Cerebellar cortex (tissue), 1 donor: ENCODE data around the gene ANGPTL3.
"Not testable (repeated sequence)": the region's sequence is repeated elsewhere in the genome, so short reads cannot be mapped to it uniquely, and the experiment has no call there.

Experiments
- DNase-seq: peaks from one replicate; pipeline ENCODE4 v3.0.0-alpha.2; 2015; ENCODE audit warnings: low spot score

Gene ANGPTL3, protein sequence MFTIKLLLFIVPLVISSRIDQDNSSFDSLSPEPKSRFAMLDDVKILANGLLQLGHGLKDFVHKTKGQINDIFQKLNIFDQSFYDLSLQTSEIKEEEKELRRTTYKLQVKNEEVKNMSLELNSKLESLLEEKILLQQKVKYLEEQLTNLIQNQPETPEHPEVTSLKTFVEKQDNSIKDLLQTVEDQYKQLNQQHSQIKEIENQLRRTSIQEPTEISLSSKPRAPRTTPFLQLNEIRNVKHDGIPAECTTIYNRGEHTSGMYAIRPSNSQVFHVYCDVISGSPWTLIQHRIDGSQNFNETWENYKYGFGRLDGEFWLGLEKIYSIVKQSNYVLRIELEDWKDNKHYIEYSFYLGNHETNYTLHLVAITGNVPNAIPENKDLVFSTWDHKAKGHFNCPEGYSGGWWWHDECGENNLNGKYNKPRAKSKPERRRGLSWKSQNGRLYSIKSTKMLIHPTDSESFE

DNA sequence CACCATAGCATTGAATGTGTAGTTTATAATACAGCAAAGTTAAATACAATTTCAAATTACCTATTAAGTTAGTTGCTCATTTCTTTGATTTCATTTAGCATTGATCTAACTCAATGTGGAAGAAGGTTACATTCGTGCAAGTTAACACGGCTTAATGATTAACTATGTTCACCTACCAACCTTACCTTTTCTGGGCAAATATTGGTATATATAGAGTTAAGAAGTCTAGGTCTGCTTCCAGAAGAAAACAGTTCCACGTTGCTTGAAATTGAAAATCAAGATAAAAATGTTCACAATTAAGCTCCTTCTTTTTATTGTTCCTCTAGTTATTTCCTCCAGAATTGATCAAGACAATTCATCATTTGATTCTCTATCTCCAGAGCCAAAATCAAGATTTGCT lies at the start of gene ANGPTL3:
Gene ANGPTL3 (plus strand): TSS at position 240 of the 400 bp plus-strand sequence. CDS start 47 bp downstream, at position 287.
- no peak for DNase-seq

DNA sequence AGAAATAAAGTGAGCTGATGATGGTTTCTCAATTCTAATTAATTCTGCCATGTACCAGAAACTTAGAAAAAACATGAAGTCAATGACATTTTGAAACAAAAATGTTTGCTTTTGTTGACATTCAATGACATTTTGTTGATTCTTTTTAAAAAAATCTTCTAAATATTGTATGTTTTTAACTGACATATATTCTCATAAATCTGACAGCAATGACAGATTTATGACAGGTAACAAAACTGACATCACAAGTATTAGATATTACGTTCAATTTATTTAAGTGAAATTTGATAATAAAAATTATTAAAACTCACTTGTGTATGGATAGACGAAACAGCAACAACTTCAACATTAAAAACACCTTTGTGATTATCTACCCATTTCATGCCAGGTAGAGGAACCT lies 36.0 kb upstream of the ANGPTL3 start:
- no peak for DNase-seq

DNA sequence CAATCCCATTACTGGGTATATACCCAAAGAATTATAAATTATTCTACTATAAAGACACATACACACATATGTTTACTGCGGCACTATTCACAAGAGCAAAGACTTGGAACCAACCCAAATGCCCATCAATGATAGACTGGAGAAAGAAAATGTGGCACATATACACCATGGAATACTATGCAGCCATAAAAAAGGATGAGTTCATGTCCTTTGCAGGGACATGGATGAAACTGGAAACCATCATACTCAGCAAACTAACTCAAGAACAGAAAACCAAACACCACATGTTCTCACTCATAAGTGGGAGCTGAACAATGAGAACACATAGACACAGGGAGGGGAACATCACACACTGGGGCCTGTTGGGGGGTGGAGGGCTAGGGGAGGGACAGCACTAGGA lies 30.1 kb upstream of the ANGPTL3 start:
- DNase-seq = not testable (repeated sequence)

DNA sequence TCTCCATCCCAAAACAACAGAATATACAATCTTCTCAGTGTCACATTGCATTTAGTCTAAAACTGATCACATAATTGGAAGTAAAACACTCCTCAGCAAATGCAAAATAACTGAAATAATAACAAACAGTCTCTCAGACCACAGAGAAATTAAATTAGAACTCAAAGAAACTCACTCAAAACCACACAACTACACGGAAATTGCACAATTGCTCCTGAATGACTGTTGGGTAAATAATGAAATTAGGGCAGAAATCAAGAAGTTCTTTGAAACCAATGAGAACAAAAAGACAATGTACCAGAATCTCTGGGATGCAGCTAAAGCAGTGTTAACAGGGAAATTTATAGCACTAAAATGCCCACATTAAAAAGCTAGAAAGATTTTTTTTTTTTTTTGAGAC lies 29.4 kb upstream of the ANGPTL3 start:
- not testable (repeated sequence) for DNase-seq

DNA sequence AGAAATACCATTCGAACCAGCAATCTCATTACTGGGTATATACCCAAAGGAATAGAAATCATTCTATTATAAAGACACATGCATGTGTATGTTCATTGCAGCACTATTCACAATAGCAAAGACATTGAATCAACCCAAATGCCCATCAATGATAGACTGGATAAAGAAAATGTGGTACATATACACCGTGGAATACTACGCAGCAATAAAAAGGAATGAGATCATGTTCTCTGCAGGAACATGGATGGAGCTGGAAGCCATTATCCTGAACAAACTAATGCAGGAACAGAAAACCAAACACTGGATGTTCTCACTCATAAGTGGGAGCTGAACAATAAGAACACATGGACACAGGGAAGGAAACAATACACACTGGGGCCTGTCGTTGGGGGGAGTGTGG lies 25.8 kb upstream of the ANGPTL3 start:
- DNase-seq = not testable (repeated sequence)

DNA sequence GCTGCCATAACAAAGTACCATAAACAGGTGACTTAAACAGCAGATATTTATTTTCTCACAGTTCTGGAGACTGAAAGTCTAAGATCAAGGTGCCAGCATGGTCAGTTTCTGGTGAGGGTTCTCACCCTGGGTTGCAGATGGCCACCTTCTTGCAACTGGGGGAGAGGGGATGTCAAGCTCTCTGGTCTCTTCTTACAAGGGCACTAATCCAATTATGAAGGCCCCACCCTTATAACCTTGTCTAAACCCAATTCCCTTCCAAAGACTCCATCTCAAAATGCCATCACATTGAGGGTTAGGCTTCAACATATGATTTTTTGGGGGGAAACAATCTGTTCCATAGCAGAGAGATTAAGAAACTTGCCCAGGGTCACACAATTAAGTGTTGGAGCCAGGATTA lies 24.8 kb upstream of the ANGPTL3 start:
- no peak for DNase-seq

DNA sequence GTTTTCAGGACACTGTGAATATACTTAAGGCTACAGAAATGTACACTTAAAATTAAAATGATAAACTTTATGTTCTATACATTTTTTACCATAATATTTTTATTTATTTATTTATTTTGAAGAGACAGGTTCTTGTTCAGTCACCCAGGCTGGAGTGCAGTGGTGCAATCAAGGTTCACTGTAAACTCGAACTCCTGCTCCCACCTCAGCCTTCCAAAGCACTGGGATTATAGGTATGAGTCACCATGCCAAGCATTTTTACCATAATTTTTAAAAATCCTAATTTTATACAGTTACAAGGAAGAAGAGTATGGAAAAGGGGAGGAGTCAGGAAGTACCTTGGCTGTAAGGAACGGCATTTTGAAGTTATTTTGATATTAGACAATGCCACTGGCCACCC lies 23.6 kb upstream of the ANGPTL3 start:
- DNase-seq = no peak

DNA sequence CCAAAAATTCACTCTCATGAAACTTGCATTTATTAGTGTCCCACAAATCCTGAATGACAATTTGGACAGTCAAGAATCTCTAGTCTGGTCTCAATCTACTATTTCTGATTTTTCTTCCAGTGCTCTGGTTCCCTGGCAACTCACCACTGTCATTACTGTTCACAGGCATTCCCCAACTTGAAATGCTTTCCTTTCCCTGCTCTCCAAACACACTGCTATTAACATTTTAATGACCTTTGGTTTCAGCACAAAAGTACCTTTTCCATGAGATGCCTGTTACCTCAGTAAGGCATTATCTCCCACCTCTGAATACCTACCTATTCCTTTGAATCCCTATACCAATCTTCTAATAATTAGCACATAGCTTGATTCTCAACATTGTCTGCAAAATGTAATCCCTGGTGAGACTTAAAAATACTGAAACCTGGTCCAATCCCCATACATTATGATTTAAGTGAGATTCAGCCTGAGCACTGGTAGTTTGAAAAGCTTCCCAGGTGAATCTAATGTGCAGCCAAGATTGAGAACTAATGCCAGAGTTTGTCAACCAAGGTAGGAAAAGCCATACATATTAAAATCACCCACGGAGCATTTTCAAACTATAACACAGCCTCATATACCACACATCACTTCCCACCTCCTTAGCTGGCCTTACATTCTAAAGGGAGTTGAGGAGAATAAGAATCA lies 11.7 kb upstream of the ANGPTL3 start:
- no peak for DNase-seq

DNA sequence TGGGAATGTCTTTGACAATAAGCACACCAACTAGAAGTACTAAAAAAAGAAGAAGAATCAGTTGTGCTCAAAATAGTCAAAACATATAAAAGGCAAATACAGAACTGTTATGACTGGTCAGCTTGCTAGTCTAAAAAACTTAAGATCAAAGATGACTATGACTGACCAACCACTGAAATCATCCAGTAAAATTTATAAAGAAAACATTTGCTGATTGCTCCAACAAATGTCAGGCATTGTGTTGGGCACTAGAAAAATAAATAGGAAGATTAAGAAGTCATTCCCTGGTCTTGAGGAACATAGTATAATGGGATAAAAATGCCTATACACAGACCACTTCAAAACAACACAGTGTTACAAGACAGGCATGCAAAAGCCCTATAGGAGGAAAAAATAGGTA lies 9.3 kb upstream of the ANGPTL3 start:
- no peak for DNase-seq

DNA sequence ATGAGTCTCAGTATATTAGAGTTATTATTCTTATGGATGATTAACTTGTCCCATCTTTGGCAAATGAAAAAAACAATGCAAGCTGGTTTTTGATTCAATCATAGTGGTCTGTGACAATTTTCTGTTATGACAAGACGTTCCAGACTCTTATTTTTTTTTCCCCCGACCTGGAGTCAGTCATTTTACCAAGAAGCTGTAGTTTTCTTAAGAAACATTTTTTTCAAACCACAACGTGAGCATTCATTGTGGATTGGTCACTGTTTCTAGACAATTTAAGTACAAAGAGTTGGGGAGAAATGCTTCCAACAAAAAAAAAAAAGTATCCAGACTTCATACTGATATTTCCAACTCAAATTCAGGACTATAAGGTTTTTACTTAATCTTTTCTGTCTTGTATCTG lies 8.0 kb upstream of the ANGPTL3 start:
- DNase-seq = no peak

DNA sequence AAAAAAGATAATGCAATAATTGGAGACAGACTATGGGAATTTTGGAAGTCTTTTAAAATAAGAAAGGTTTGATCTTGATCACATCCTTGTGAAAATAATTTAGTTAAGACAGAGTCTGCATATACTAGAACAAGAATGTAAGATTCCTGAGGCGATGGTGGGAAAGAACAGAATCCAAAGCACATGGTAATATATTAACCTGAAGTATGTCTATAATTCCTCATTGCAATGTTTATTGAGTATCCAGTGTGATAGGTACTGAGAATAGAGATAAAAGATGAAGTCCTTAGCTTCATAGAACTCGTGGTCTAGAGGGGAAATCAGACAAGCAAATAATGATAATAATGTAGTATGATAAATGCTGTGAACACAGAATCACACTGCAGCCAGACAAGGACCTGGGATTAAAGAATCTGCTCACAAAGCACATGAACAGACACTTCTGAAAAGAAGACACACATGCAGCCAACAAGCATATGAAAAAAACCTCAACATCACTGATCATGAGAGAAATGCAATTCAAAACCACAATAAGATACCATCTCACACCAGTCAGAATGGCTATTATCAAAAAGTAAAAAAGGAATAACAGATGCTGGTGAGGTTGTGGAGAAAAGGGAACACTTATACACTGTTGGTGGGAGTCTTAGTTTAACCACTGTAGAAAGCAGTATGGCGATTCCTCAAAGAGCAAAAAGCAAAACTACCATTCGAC lies 6.9 kb upstream of the ANGPTL3 start:
- DNase-seq = no peak

DNA sequence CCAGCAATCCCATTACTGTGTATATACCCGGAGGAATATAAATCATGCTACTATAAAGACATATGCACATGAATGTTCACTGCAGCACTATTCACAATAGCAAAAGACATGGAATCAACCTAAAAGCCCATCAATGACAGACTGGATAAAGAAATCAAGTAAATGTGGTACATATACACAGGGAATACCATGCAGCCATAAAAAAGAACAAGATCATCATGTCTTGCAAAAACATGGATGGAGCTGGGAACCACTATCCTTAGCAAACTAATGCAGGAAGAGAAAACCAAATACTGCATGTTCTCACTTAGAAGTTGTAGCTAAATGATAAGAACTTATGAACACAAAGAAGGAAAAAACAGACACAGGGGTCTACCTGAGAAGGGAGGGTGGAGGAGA lies 6.4 kb upstream of the ANGPTL3 start:
- no peak for DNase-seq

DNA sequence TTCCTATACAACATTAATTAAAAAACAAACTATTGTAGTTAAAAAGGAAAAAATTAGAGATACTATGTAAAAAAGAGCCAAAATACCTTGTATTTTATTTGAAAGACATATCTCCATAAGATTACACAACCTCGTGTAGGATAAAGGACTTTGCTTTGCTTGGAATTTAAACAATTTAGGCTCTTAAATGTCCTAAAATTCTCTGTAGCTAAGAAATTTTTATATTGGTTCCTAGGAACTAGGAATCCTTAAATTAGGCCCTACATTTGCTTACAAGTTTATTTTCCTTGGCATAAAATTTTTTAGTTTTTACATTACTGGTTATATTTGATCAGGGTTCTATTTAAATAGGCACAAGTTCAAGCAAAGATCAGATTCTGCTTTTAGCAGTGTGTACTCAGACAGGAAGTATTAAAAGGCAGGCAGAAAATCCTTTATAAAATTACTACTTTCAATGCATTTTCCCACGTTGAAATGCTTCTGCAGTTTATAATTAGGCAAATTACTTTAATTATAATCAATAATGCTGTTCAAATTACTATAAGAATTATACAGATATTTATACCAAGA lies 3.4 kb upstream of the ANGPTL3 start:
- no peak for DNase-seq

DNA sequence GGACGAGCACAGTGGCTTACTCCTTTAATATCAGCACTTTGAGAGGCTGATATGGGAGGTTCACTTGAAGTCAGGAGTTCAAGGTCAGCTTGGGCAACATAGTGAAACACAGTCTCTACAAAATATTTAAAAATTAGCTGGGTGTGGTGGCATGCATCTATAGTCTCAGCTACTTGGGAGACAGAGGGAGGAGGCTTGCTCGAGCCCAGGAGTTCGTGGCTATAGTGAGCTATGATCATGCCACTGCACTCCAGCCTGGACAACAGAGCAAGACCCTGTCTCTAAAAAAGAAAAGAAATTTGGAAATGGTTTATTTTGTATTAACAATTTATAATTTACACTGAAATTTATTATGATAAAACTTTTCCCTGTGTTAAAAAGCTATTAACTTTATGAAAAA lies 1.7 kb upstream of the ANGPTL3 start:
- DNase-seq = no peak

DNA sequence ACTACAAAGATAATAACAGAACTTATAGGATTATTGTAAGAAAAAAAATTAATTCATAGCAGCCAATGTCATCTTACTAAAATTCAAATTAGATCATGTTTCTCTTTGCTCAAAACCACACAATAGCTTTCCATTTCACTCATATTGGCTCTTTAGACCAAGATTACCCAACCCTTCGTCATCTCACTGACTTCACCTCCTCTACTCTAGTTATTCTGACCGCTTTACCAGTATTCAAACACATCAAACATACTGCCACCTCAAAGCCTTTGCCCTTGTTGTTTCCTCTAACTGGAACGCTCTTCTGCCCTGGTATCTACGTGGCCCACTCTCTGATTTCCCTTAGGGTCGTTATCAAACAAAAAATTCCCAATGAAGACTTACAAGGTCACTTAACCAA lies 1.7 kb downstream of the ANGPTL3 start:
- DNase-seq = no peak

DNA sequence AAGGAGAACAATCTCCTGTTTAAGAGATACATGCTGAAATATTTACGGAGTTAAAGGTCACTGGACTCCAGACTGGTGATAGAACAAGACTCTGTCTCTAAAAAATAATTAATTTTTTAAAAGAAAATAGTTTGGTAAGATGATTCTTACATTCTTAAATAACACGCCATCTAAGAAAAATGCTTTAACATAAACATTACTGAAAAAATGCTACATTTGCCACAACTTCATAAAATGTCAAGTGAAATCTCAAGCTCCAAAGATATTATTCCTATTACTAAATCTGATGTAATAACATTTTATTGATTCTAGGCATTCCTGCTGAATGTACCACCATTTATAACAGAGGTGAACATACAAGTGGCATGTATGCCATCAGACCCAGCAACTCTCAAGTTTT lies 4.1 kb downstream of the ANGPTL3 start:
- DNase-seq = no peak

DNA sequence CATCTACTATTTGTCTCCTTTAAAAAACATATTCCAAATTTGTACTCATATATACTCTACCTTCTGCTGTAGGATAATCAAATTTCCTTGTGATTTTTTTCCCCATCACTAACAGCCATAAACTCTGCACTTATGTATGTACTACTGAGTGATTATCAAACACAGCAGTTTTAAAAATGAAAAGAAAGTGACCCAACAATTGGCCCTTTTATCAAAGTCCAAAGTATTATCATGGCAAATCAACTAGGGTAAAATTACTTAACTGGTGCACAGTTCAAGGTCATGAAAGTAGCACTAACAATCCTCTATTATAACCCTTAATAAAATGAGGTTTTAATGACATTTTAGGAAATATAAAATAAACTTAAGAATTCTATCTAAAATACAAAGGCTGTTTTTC lies 11.6 kb downstream of the ANGPTL3 start:
- no peak for DNase-seq

DNA sequence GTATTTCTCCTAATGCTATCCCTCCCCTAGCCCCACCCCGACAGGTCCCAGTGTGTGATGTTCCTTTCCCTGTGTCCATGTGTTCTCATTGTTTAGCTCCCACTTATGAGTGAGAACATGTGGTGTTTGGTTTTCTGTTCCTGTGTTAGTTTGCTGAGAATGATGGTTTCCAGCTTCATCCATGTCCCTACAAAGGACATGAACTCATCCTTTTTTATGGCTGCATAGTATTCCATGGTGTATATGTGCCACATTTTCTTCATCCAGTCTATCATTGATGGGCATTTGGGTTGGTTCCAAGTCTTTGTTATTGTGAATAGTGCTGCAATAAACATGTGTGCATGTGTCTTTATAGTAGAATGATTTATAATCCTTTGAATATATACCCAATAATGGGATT lies 13.3 kb downstream of the ANGPTL3 start:
- DNase-seq = not testable (repeated sequence)

DNA sequence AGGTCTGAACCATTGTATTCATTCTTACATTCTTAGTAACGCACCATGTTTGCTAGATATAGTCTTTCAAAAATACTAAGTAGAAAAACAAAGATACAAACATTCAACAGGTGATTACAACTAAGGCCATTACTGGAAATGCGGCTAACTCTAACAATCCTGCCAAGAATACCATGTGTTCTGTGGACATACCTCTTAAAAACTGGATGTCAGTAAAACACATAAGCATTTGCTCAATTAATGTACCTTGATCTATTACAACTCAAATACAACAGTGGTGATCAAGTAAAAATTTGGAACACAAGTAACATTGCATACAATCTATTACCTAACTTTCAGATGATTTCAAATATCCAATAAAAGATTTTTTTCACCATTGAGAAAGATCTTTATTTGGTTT lies 15.4 kb downstream of the ANGPTL3 start:
- DNase-seq = no peak

DNA sequence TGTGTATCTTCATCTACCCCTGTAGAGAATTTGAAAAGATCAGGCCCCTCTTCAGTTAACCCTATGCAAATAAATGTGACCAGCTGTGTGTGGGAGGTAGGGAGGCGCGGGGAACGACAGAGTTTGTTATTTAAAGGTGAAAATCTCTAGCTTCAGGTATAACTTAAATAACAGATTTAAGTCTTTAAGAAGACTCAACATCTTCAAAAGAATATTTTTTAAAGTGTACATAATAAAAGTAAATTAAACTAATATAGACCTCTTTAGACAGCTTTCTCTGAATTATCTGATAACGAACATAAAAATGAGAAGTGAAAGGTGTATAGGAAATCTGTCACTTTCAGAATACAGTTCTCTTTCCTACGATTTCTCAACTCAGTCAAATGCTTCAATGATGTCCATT lies 16.0 kb downstream of the ANGPTL3 start:
- no peak for DNase-seq

DNA sequence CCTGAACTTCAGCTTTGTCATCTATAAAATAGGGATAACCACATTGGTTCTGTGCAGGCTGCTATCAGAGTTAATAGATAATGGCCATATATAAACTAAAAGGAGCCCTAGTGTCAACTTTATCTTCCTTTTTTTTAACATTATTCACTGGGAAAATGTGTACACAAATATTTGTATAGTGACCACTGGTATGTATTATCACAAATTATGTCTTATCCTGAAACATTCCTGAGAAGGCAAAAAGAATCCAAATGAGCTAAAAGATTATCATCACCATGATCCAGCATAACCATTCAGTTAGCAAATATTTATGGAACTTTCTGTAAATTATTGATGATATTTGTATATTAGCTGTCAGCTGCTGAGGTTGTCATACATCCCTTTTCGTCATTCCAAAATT lies 16.6 kb downstream of the ANGPTL3 start:
- DNase-seq = no peak

DNA sequence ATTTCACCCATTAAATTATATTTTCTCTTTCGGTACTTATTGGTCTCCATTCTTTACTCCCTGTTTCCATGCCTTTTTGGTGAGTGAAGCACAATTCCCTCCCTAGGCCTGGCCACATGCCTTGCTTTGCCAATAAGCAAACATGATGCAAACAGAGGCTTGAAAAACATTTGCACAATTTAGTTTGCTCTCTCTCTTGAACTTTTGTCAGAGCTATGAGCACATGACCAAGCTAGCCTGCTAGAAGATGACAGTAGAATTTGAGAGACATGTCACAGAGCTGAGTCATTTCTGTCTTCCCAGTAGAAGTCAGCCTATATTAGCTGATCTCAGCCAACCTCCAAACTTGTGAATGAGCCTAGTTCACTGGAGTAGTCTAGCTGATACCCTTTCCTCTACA lies 24.6 kb downstream of the ANGPTL3 start:
- DNase-seq = no peak

DNA sequence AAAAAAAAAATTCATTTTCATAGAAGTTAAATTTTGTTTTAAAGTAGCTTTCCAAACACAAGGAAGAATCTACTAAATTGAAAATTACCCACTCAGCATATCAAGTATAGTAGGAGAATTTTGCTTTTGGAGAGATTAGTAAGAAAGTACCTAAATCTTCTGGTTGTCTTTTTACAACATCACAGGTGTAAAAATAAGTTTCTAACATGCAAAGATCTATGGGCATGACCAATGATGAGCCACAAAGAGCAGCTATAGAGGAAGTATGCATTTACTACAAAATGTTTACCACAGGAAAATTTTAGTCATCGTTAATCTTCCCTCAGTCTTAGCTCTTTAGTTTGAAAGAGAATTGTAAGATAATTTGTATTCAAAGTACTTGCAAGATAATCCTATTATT lies 28.1 kb downstream of the ANGPTL3 start:
- no peak for DNase-seq
